ENCODE data around the gene KISS1R. TPM values are rescaled to one million over a fixed set of nuclear protein-coding genes. Genes with fewer than 3 reads are reported as not detected.

The KISS1R gene
- total RNA-seq, 1 experiment from 2014 or later = not detected

- Mint-ChIP-seq H3K27ac (ENCODE audit: unreplicated experiment) (no peak overlapping the region), H3K4me1 (ENCODE audit: low read depth, unreplicated experiment) (no peaks in the 10 kb centered on the region), H3K9me3 (ENCODE audit: low read depth, unreplicated experiment) (no peaks in the 10 kb centered on the region), H3K36me3 (ENCODE audit: insufficient read depth, unreplicated experiment) (peaks cover 8% of the 10 kb centered on the region), H3K4me3 (ENCODE audit: low read depth, unreplicated experiment) (no peak overlapping the region), H3K27me3 (ENCODE audit: unreplicated experiment) (peaks cover 3% of the 10 kb centered on the region)
- CTCF ChIA-PET = no interaction called here
- DNase-seq = no peak
- TF ChIP-seq CTCF (IDR thresholded peaks at IDR 0.05; ENCODE audit: unreplicated experiment) = no peak
- BruUV-seq (replicated peaks) = no TSS peak
- intact Hi-C loops (cut with micrococcal nuclease; ENCODE audit: unreplicated experiment) = no loop called here
Measured at GRCh38 chr19:927351-927779, 10.2 kb downstream of the KISS1R start.

GRCh38 chr19:927780-928401, 10.8 kb downstream of the KISS1R start:
- intact Hi-C loops (cut with micrococcal nuclease; ENCODE audit: unreplicated experiment) = no loop called here
- CTCF ChIA-PET = no interaction called here
- no peak for DNase-seq
- Mint-ChIP-seq H3K36me3 (ENCODE audit: insufficient read depth, unreplicated experiment) (peaks cover 12% of the 10 kb centered on the region), H3K9me3 (ENCODE audit: low read depth, unreplicated experiment) (no peaks in the 10 kb centered on the region), H3K27me3 (ENCODE audit: unreplicated experiment) (peaks cover 8% of the 10 kb centered on the region), H3K4me3 (ENCODE audit: low read depth, unreplicated experiment) (no peak overlapping the region), H3K4me1 (ENCODE audit: low read depth, unreplicated experiment) (no peaks in the 10 kb centered on the region), H3K27ac (ENCODE audit: unreplicated experiment) (no peak overlapping the region)
- TF ChIP-seq CTCF (IDR thresholded peaks at IDR 0.05; ENCODE audit: unreplicated experiment) = no peak
- no TSS peak for BruUV-seq (replicated peaks)

- no peaks in the 10 kb centered on the region for H3K4me1 Mint-ChIP-seq (ENCODE audit: low read depth, unreplicated experiment)
- peaks cover 16% of the 10 kb centered on the region for H3K27me3 Mint-ChIP-seq (ENCODE audit: unreplicated experiment)
- no TSS peak for BruUV-seq (replicated peaks)
- no peak for DNase-seq
- H3K9me3 Mint-ChIP-seq (ENCODE audit: low read depth, unreplicated experiment) = no peaks in the 10 kb centered on the region
- CTCF ChIA-PET = no interaction called here
- peaks cover 13% of the 10 kb centered on the region for H3K36me3 Mint-ChIP-seq (ENCODE audit: insufficient read depth, unreplicated experiment)
- TF ChIP-seq CTCF (IDR thresholded peaks at IDR 0.05; ENCODE audit: unreplicated experiment) = no peak
- intact Hi-C loops (cut with micrococcal nuclease; ENCODE audit: unreplicated experiment) = no loop called here
- no peak overlapping the region for H3K4me3 Mint-ChIP-seq (ENCODE audit: low read depth, unreplicated experiment)
- H3K27ac Mint-ChIP-seq (ENCODE audit: unreplicated experiment) = no peak overlapping the region
Measured at GRCh38 chr19:928471-929202, 11.5 kb downstream of the KISS1R start.

GRCh38 chr19:929203-929890, 12.2 kb downstream of the KISS1R start:
- H3K9me3 Mint-ChIP-seq (ENCODE audit: low read depth, unreplicated experiment) = no peaks in the 10 kb centered on the region
- peaks cover 13% of the 10 kb centered on the region for H3K36me3 Mint-ChIP-seq (ENCODE audit: insufficient read depth, unreplicated experiment)
- H3K27ac Mint-ChIP-seq (ENCODE audit: unreplicated experiment) = no peak overlapping the region
- CTCF ChIA-PET = no interaction called here
- no peak for DNase-seq
- no peak for TF ChIP-seq CTCF (IDR thresholded peaks at IDR 0.05; ENCODE audit: unreplicated experiment)
- intact Hi-C loops (cut with micrococcal nuclease; ENCODE audit: unreplicated experiment) = no loop called here
- H3K4me3 Mint-ChIP-seq (ENCODE audit: low read depth, unreplicated experiment) = no peak overlapping the region
- peaks cover 16% of the 10 kb centered on the region for H3K27me3 Mint-ChIP-seq (ENCODE audit: unreplicated experiment)
- no TSS peak for BruUV-seq (replicated peaks)
- no peaks in the 10 kb centered on the region for H3K4me1 Mint-ChIP-seq (ENCODE audit: low read depth, unreplicated experiment)

Data from Calu3 (cell line).